ENCODE measurements around the gene ASB18.

The ASB18 gene

GRCh38 chr2:236240228-236240990, 23.8 kb downstream of the ASB18 start:
- Histone ChIP-seq H4K8ac (ENCODE audit: low read depth, low read length) (no peak overlapping the region), H3K79me1 (ENCODE audit: low read length) (no peaks in the 10 kb centered on the region), H3K36me3 (ENCODE audit: control insufficient read depth, insufficient read depth, low read length) (no peaks in the 10 kb centered on the region), H2AK5ac (ENCODE audit: low read length) (no peak overlapping the region), H3K9ac (ENCODE audit: low read length) (no peak overlapping the region), H3K18ac (ENCODE audit: low read length) (no peak overlapping the region), H2BK5ac (ENCODE audit: low read length) (no peak overlapping the region), H3K4me2 (ENCODE audit: low read length) (no peak overlapping the region), H3K23ac (ENCODE audit: low read length) (no peak overlapping the region), H3K56ac (ENCODE audit: low read length) (no peak overlapping the region), H2BK15ac (replicated peaks; ENCODE audit: low read depth) (no peak overlapping the region), H3K4ac (ENCODE audit: low read depth, low read length) (no peak overlapping the region), H3K27ac (ENCODE audit: low read depth, low read length) (no peak overlapping the region), H2BK120ac (ENCODE audit: low read depth, low read length) (no peak overlapping the region), H4K5ac (ENCODE audit: low read length) (no peak overlapping the region), H3K4me3 (ENCODE audit: low read length) (no peak overlapping the region), H3K27me3 (ENCODE audit: insufficient read depth, low read length, poor library complexity) (peaks cover 20% of the 10 kb centered on the region), H3K79me2 (ENCODE audit: control insufficient read depth, insufficient read depth, low read length) (no peaks in the 10 kb centered on the region), H3K4me1 (ENCODE audit: control insufficient read depth, low read depth, low read length) (no peaks in the 10 kb centered on the region)
- peak; percentile 69 for DNase-seq
- WGBS (ENCODE audit: extremely low coverage, insufficient coverage, low lambda C conversion rate) = no CpG with 5 or more reads among the region's 15 CpGs

GRCh38 chr2:236239276-236240065, 24.7 kb downstream of the ASB18 start:
- no peak overlapping the region for H4K5ac ChIP-seq (ENCODE audit: low read length)
- no peak overlapping the region for H3K18ac ChIP-seq (ENCODE audit: low read length)
- H3K4me3 ChIP-seq (ENCODE audit: low read length) = no peak overlapping the region
- no peak overlapping the region for H2BK120ac ChIP-seq (ENCODE audit: low read depth, low read length)
- no peaks in the 10 kb centered on the region for H3K79me2 ChIP-seq (ENCODE audit: control insufficient read depth, insufficient read depth, low read length)
- no peaks in the 10 kb centered on the region for H3K79me1 ChIP-seq (ENCODE audit: low read length)
- H3K4me1 ChIP-seq (ENCODE audit: control insufficient read depth, low read depth, low read length) = no peaks in the 10 kb centered on the region
- no peak overlapping the region for H2AK5ac ChIP-seq (ENCODE audit: low read length)
- DNase-seq = peak; percentile 30
- no peak overlapping the region for H3K9ac ChIP-seq (ENCODE audit: low read length)
- no peak overlapping the region for H3K4me2 ChIP-seq (ENCODE audit: low read length)
- peak overlapping the region; percentile 89 for H3K23ac ChIP-seq (ENCODE audit: low read length)
- no peak overlapping the region for H4K8ac ChIP-seq (ENCODE audit: low read depth, low read length)
- H3K56ac ChIP-seq (ENCODE audit: low read length) = no peak overlapping the region
- WGBS (ENCODE audit: extremely low coverage, insufficient coverage, low lambda C conversion rate) = no CpG with 5 or more reads among the region's 17 CpGs
- H3K27me3 ChIP-seq (ENCODE audit: insufficient read depth, low read length, poor library complexity) = peaks cover 24% of the 10 kb centered on the region
- no peak overlapping the region for H2BK5ac ChIP-seq (ENCODE audit: low read length)
- no peak overlapping the region for H3K4ac ChIP-seq (ENCODE audit: low read depth, low read length)
- no peak overlapping the region for H2BK15ac ChIP-seq (replicated peaks; ENCODE audit: low read depth)
- H3K36me3 ChIP-seq (ENCODE audit: control insufficient read depth, insufficient read depth, low read length) = no peaks in the 10 kb centered on the region
- H3K27ac ChIP-seq (ENCODE audit: low read depth, low read length) = no peak overlapping the region

GRCh38 chr2:236238751-236239150, 25.5 kb downstream of the ASB18 start:
- Histone ChIP-seq H2AK5ac (ENCODE audit: low read length) (no peak overlapping the region), H3K27me3 (ENCODE audit: insufficient read depth, low read length, poor library complexity) (peaks cover 26% of the 10 kb centered on the region), H3K4me1 (ENCODE audit: control insufficient read depth, low read depth, low read length) (no peaks in the 10 kb centered on the region), H4K5ac (ENCODE audit: low read length) (no peak overlapping the region), H3K4ac (ENCODE audit: low read depth, low read length) (no peak overlapping the region), H3K18ac (ENCODE audit: low read length) (no peak overlapping the region), H2BK120ac (ENCODE audit: low read depth, low read length) (no peak overlapping the region), H3K9ac (ENCODE audit: low read length) (no peak overlapping the region), H3K79me1 (ENCODE audit: low read length) (no peaks in the 10 kb centered on the region), H3K4me3 (ENCODE audit: low read length) (no peak overlapping the region), H3K79me2 (ENCODE audit: control insufficient read depth, insufficient read depth, low read length) (no peaks in the 10 kb centered on the region), H3K23ac (ENCODE audit: low read length) (no peak overlapping the region), H3K4me2 (ENCODE audit: low read length) (no peak overlapping the region), H3K36me3 (ENCODE audit: control insufficient read depth, insufficient read depth, low read length) (no peaks in the 10 kb centered on the region), H3K27ac (ENCODE audit: low read depth, low read length) (no peak overlapping the region), H2BK15ac (replicated peaks; ENCODE audit: low read depth) (no peak overlapping the region), H2BK5ac (ENCODE audit: low read length) (no peak overlapping the region), H4K8ac (ENCODE audit: low read depth, low read length) (no peak overlapping the region), H3K56ac (ENCODE audit: low read length) (no peak overlapping the region)
- peak; percentile 9 for DNase-seq
- no CpG with 5 or more reads among the region's 6 CpGs for WGBS (ENCODE audit: extremely low coverage, insufficient coverage, low lambda C conversion rate)

- peak overlapping the region; percentile 66 for H3K23ac ChIP-seq (ENCODE audit: low read length)
- no peak overlapping the region for H2BK5ac ChIP-seq (ENCODE audit: low read length)
- no peaks in the 10 kb centered on the region for H3K79me2 ChIP-seq (ENCODE audit: control insufficient read depth, insufficient read depth, low read length)
- H2AK5ac ChIP-seq (ENCODE audit: low read length) = no peak overlapping the region
- H3K4ac ChIP-seq (ENCODE audit: low read depth, low read length) = no peak overlapping the region
- DNase-seq = peak; percentile 46
- peak overlapping the region; percentile 34 for H3K4me2 ChIP-seq (ENCODE audit: low read length)
- no peak overlapping the region for H3K4me3 ChIP-seq (ENCODE audit: low read length)
- no peaks in the 10 kb centered on the region for H3K79me1 ChIP-seq (ENCODE audit: low read length)
- peak overlapping the region; percentile 24 for H3K18ac ChIP-seq (ENCODE audit: low read length)
- no peak overlapping the region for H3K27ac ChIP-seq (ENCODE audit: low read depth, low read length)
- H4K8ac ChIP-seq (ENCODE audit: low read depth, low read length) = no peak overlapping the region
- no CpG with 5 or more reads among the region's 64 CpGs for WGBS (ENCODE audit: extremely low coverage, insufficient coverage, low lambda C conversion rate)
- H3K9ac ChIP-seq (ENCODE audit: low read length) = no peak overlapping the region
- no peaks in the 10 kb centered on the region for H3K4me1 ChIP-seq (ENCODE audit: control insufficient read depth, low read depth, low read length)
- no peak overlapping the region for H4K5ac ChIP-seq (ENCODE audit: low read length)
- no peaks in the 10 kb centered on the region for H3K36me3 ChIP-seq (ENCODE audit: control insufficient read depth, insufficient read depth, low read length)
- H2BK15ac ChIP-seq (replicated peaks; ENCODE audit: low read depth) = no peak overlapping the region
- peak overlapping the region; percentile 56 for H3K56ac ChIP-seq (ENCODE audit: low read length)
- peaks cover 26% of the 10 kb centered on the region for H3K27me3 ChIP-seq (ENCODE audit: insufficient read depth, low read length, poor library complexity)
- no peak overlapping the region for H2BK120ac ChIP-seq (ENCODE audit: low read depth, low read length)
Measured at GRCh38 chr2:236237468-236238190, 26.6 kb downstream of the ASB18 start.

GRCh38 chr2:236236559-236237452, 27.4 kb downstream of the ASB18 start:
- Histone ChIP-seq H3K9ac (ENCODE audit: low read length) (peak overlapping the region; percentile 16), H2BK15ac (replicated peaks; ENCODE audit: low read depth) (no peak overlapping the region), H2BK120ac (ENCODE audit: low read depth, low read length) (no peak overlapping the region), H3K79me1 (ENCODE audit: low read length) (no peaks in the 10 kb centered on the region), H4K5ac (ENCODE audit: low read length) (no peak overlapping the region), H2AK5ac (ENCODE audit: low read length) (no peak overlapping the region), H3K4me1 (ENCODE audit: control insufficient read depth, low read depth, low read length) (no peaks in the 10 kb centered on the region), H3K4me2 (ENCODE audit: low read length) (peak overlapping the region; percentile 38), H4K8ac (ENCODE audit: low read depth, low read length) (no peak overlapping the region), H3K79me2 (ENCODE audit: control insufficient read depth, insufficient read depth, low read length) (no peaks in the 10 kb centered on the region), H3K27me3 (ENCODE audit: insufficient read depth, low read length, poor library complexity) (peaks cover 26% of the 10 kb centered on the region), H3K23ac (ENCODE audit: low read length) (peak overlapping the region; percentile 66), H3K27ac (ENCODE audit: low read depth, low read length) (no peak overlapping the region), H3K18ac (ENCODE audit: low read length) (peak overlapping the region; percentile 24), H3K4me3 (ENCODE audit: low read length) (no peak overlapping the region), H3K36me3 (ENCODE audit: control insufficient read depth, insufficient read depth, low read length) (no peaks in the 10 kb centered on the region), H3K56ac (ENCODE audit: low read length) (no peak overlapping the region), H3K4ac (ENCODE audit: low read depth, low read length) (no peak overlapping the region), H2BK5ac (ENCODE audit: low read length) (no peak overlapping the region)
- peak; percentile 6 for DNase-seq
- no CpG with 5 or more reads among the region's 73 CpGs for WGBS (ENCODE audit: extremely low coverage, insufficient coverage, low lambda C conversion rate)
